NCI-H2081 (cell line): Measurements from ENCODE around the gene ERC2.

Source experiments
- DNase-seq, 2 experiments: peaks; one replicate each; lab custom pipeline; 2025; lab: John Stamatoyannopoulos, UW

ERC2 gene

GRCh38 chr3:55923626-55924025 lies 544.6 kb downstream of the ERC2 start:
- DNase-seq: no peak

GRCh38 chr3:55923207-55923606 lies 545.1 kb downstream of the ERC2 start:
- DNase-seq: peak in 1 of 2 experiments; percentile 22

- no peak for DNase-seq
Measured at GRCh38 chr3:55912880-55913279, 555.4 kb downstream of the ERC2 start.

- no peak for DNase-seq
Measured at GRCh38 chr3:55911266-55911665, 557.0 kb downstream of the ERC2 start.

GRCh38 chr3:55910543-55910942 lies 557.7 kb downstream of the ERC2 start:
- DNase-seq: no peak

- DNase-seq: no peak
Measured at GRCh38 chr3:55909373-55909772, 558.9 kb downstream of the ERC2 start.

GRCh38 chr3:55907616-55908015 lies 560.7 kb downstream of the ERC2 start:
- DNase-seq: no peak

- DNase-seq: no peak
Measured at GRCh38 chr3:55906896-55907295, 561.4 kb downstream of the ERC2 start.

GRCh38 chr3:55904716-55905115 lies 563.6 kb downstream of the ERC2 start:
- DNase-seq: no peak

- no peak for DNase-seq
Measured at GRCh38 chr3:55903680-55904079, 564.6 kb downstream of the ERC2 start.

GRCh38 chr3:55902221-55902900 lies 565.9 kb downstream of the ERC2 start:
- no peak for DNase-seq

- no peak for DNase-seq
Measured at GRCh38 chr3:55899887-55900286, 568.4 kb downstream of the ERC2 start.

- DNase-seq: peak in 1 of 2 experiments; percentile 31
Measured at GRCh38 chr3:55897573-55898224, 570.6 kb downstream of the ERC2 start.

GRCh38 chr3:55895897-55896566 lies 572.2 kb downstream of the ERC2 start:
- DNase-seq: peak; percentile 65 to 90

GRCh38 chr3:55894605-55895004 lies 573.7 kb downstream of the ERC2 start:
- no peak for DNase-seq

GRCh38 chr3:55893045-55893664 lies 575.1 kb downstream of the ERC2 start:
- DNase-seq: no peak

- no peak for DNase-seq
Measured at GRCh38 chr3:55891106-55891505, 577.2 kb downstream of the ERC2 start.

GRCh38 chr3:55888282-55888885 lies 579.9 kb downstream of the ERC2 start:
- DNase-seq: no peak

GRCh38 chr3:55885721-55886120 lies 582.5 kb downstream of the ERC2 start:
- no peak for DNase-seq

- DNase-seq: no peak
Measured at GRCh38 chr3:55884491-55885285, 583.6 kb downstream of the ERC2 start.

GRCh38 chr3:55884066-55884465 lies 584.2 kb downstream of the ERC2 start:
- DNase-seq: no peak

- DNase-seq: no peak
Measured at GRCh38 chr3:55882006-55882405, 586.3 kb downstream of the ERC2 start.
